H1 (cell line): ENCODE data around the gene TRIM47.
A peak's percentile ranks its signal among the peaks of the same experiment; 100 is the strongest.

Source experiments
- EZH2 ChIP-seq: fragments of 200-600 bp; sonication (generic); IDR thresholded peaks from 2 replicates; pipeline ENCODE4 v1.7.1; 2012; ENCODE audit warnings: low read depth, mild to moderate bottlenecking, moderate library complexity, low read length, inconsistent platforms; ENCODE audit not compliant: severe bottlenecking
- FOSL1 ChIP-seq: IDR thresholded peaks from 2 replicates; pipeline ENCODE4 v1.6.1; 2011; ENCODE audit warnings: mild to moderate bottlenecking, low read depth, low read length, moderate library complexity; ENCODE audit not compliant: insufficient read depth
- GTF2F1 ChIP-seq: IDR thresholded peaks from 2 replicates; pipeline ENCODE4 v1.6.1; 2012; ENCODE audit warnings: low read depth, low read length, improper control_type of control experiment, borderline replicate concordance
- POLR2A ChIP-seq, 2 experiments: IDR thresholded peaks; 1 replicate in 1 of 2; 2 replicates in 1 of 2; pipeline ENCODE4 v1.6.1; 2011; ENCODE audit warnings: low read depth in 2 of 2, low read length in 2 of 2, mild to moderate bottlenecking in 2 of 2; ENCODE audit errors: control extremely low read depth in 1 of 2
- RAD21 ChIP-seq, 2 experiments: IDR thresholded peaks in 1 of 2; conservative IDR thresholded peaks in 1 of 2; 2 replicates each; pipeline ENCODE4 v1.6.1; 2011; ENCODE audit warnings: low read depth in 2 of 2, low read length in 2 of 2, improper control_type of control experiment in 1 of 2, inconsistent platforms in 1 of 2, mild to moderate bottlenecking in 1 of 2, moderate library complexity in 1 of 2
- SP4 ChIP-seq: IDR thresholded peaks from 2 replicates; pipeline ENCODE4 v1.6.1; 2012; ENCODE audit warnings: low read length, inconsistent platforms
- SRF ChIP-seq: IDR thresholded peaks from 2 replicates; pipeline ENCODE4 v1.6.1; 2011; ENCODE audit warnings: mild to moderate bottlenecking, low read depth, low read length, moderate library complexity
- TF ChIP-seq, protein P1 (sequence below): IDR thresholded peaks from 2 replicates; pipeline ENCODE4 v1.6.1; 2011; ENCODE audit warnings: low read length, improper control_type of control experiment
- TF ChIP-seq, protein P2 (sequence below), 3 experiments: IDR thresholded peaks; 1 replicate in 2 of 3; 2 replicates in 1 of 3; pipeline versions ENCODE4 v1.5.1 to v1.6.1; 2011; ENCODE audit warnings: low read length in 3 of 3, mild to moderate bottlenecking in 3 of 3, inconsistent platforms in 2 of 3, low read depth in 1 of 3, moderate library complexity in 1 of 3; ENCODE audit not compliant: insufficient read depth in 1 of 3; ENCODE audit errors: control extremely low read depth in 1 of 3

DNA sequence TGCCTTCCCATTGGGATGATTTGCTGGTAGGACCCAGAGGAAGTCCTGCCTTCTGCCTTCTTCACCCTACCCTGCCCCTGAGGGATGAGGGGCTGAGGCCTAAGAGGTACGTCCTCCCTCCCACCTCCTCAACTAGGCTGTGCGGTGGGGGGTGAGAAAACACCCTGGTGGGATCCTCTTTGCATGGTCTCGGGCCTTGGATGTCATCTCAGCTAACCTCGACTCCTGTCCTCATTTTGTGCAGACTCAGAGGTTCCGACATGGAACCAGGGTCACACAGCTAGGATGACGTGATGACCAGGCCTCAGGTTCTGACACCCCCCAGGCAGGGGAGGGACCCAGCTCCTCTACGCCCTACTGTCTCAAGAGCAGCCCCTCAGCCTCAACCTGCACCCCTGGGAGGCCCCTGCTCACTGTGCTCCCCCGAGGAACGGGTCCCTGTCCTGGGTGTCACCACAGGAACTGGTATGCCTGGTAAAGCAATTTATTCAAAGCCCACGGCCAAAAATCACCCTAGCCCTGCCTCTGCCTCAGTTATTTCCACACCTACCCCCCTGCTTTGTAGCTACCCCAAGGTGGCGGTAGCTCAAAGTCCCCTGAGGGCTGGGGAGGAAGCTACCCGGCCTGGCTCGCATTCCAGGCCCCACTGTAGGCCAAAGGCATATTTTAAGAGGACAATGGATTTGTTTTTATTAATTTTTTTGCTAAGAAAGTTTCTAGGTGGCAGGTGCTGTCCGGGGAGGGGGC, 51.6 kb downstream of the TRIM47 start:
- TF ChIP-seq SRF (no peak), POLR2A (IDR thresholded peaks at IDR 0.05; ENCODE audit: control extremely low read depth in 1 of 2, low read depth in 2 of 2, low read length in 2 of 2) (no peak), SP4 (no peak), GTF2F1 (no peak), RAD21 (IDR thresholded peaks at IDR 0.05 in 1 of 2, conservative IDR thresholded peaks at IDR 0.05 in 1 of 2; ENCODE audit: low read depth in 2 of 2, low read length in 2 of 2) (no peak), EZH2 (no peak), FOSL1 (no peak)
- TF ChIP-seq, protein P1, sequence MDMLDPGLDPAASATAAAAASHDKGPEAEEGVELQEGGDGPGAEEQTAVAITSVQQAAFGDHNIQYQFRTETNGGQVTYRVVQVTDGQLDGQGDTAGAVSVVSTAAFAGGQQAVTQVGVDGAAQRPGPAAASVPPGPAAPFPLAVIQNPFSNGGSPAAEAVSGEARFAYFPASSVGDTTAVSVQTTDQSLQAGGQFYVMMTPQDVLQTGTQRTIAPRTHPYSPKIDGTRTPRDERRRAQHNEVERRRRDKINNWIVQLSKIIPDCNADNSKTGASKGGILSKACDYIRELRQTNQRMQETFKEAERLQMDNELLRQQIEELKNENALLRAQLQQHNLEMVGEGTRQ = no peak
- TF ChIP-seq, protein P2, sequence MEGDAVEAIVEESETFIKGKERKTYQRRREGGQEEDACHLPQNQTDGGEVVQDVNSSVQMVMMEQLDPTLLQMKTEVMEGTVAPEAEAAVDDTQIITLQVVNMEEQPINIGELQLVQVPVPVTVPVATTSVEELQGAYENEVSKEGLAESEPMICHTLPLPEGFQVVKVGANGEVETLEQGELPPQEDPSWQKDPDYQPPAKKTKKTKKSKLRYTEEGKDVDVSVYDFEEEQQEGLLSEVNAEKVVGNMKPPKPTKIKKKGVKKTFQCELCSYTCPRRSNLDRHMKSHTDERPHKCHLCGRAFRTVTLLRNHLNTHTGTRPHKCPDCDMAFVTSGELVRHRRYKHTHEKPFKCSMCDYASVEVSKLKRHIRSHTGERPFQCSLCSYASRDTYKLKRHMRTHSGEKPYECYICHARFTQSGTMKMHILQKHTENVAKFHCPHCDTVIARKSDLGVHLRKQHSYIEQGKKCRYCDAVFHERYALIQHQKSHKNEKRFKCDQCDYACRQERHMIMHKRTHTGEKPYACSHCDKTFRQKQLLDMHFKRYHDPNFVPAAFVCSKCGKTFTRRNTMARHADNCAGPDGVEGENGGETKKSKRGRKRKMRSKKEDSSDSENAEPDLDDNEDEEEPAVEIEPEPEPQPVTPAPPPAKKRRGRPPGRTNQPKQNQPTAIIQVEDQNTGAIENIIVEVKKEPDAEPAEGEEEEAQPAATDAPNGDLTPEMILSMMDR (IDR thresholded peaks at IDR 0.05; ENCODE audit: control extremely low read depth in 1 of 3, insufficient read depth in 1 of 3, low read depth in 1 of 3, low read length in 3 of 3) = peak in 2 of 3 experiments; percentile 2 to 28; a peak in 1 of 4 replicates
